ENCODE measurements around the gene SLC9A4.

GRCh38 chr2:102489646-102490045 lies 16.6 kb downstream of the SLC9A4 start:
- TF ChIP-seq POLR2A (IDR thresholded peaks at IDR 0.05) (no peak), CTCF (IDR thresholded peaks at IDR 0.05) (no peak), EP300 (IDR thresholded peaks at IDR 0.05) (no peak)

Measured in ovary (tissue), 3 donors.